Activated CD4-positive, alpha-beta T cell treated with anti-CD3 and anti-CD28 coated beads for 36 hours (primary cell): ENCODE measurements around the gene DNAJB5. TPM values are rescaled to one million over a fixed set of nuclear protein-coding genes. Genes with fewer than 3 reads are reported as not detected.
"Not testable (repeated sequence)": the region's sequence is repeated elsewhere in the genome, so short reads cannot be mapped to it uniquely, and the experiment has no call there.

Experiments used
- ATAC-seq: fragments of 200-7000 bp; cut with Tn5 transposase; one replicate; pipeline ENCODE4 v1.10.0; 2021; ENCODE audit warnings: mild to moderate bottlenecking, moderate library complexity
- CTCF ChIA-PET: fragments of 350-600 bp; sonication (Branson Sonifier 250); formaldehyde crosslinking; loops from one replicate; lab custom pipeline; 2021; ENCODE audit warnings: antibody characterized with exemption; lab: Charles Lee
- POLR2A ChIA-PET: fragments of 350-600 bp; sonication (Branson Sonifier 250); formaldehyde crosslinking; loops from one replicate; lab custom pipeline; 2021; ENCODE audit warnings: antibody characterized with exemption, inconsistent platforms; lab: Charles Lee
- DNase-seq: peaks from one replicate; pipeline ENCODE4 v3.0.0-alpha.2; 2020
- H3K27ac Mint-ChIP-seq: one replicate; pipeline ENCODE4 v1.8.0; 2021; ENCODE audit warnings: mixed read lengths
- H3K27me3 Mint-ChIP-seq: one replicate; pipeline ENCODE4 v1.8.0; 2021; ENCODE audit warnings: mixed read lengths
- H3K36me3 Mint-ChIP-seq: one replicate; pipeline ENCODE4 v1.8.0; 2021; ENCODE audit warnings: low read depth, mixed read lengths
- H3K4me1 Mint-ChIP-seq: one replicate; pipeline ENCODE4 v1.8.0; 2021; ENCODE audit warnings: mixed read lengths
- H3K4me3 Mint-ChIP-seq: one replicate; pipeline ENCODE4 v1.8.0; 2021; ENCODE audit warnings: mild to moderate bottlenecking, moderate library complexity, mixed read lengths
- H3K9me3 Mint-ChIP-seq: one replicate; pipeline ENCODE4 v1.8.0; 2021; ENCODE audit warnings: low read depth, mixed read lengths
- intact Hi-C, 2 experiments: fragments of 100-400 bp; cut with DNase I in 1 of 2; cut with micrococcal nuclease in 1 of 2; formaldehyde crosslinking; loops; one replicate each; pipeline versions ENCODE4 v1.14.2 to v1.15.1; 2022 to 2024; cut with DNase I, micrococcal nuclease
- total RNA-seq, 2 experiments: library from RNA; stranded (reverse); gene quantifications; one replicate each; pipeline ENCODE4 v1.2.3, GENCODE V29; 2021

DNAJB5 gene
- total RNA-seq, 2 experiments from 2014 or later, result 10.3 to 11.3 TPM

GRCh38 chr9:35000535-35001284 is 11.2 kb downstream of the DNAJB5 start:
- Mint-ChIP-seq H3K9me3 (no peaks in the 10 kb centered on the region), H3K27ac (peak overlapping the region; percentile 92), H3K36me3 (peaks cover 3% of the 10 kb centered on the region), H3K4me3 (no peak overlapping the region), H3K4me1 (peaks cover 40% of the 10 kb centered on the region), H3K27me3 (no peaks in the 10 kb centered on the region)
- intact Hi-C loops, result loop anchor here in 1 of 2 experiments (1.0 kb wide), 1 partner anchor 8 kb away; no protein-coding TSS in a partner anchor
- no peak for ATAC-seq
- no peak for DNase-seq
- CTCF ChIA-PET, result interaction anchor here (1.1 to 1.9 kb wide), 3 partner anchors 9 to 101 kb away, joined by 3 to 11 read pairs (median 8); no protein-coding TSS in a partner anchor
- POLR2A ChIA-PET, result interaction anchor here (1.3 kb wide), 1 partner anchor 72 kb away, joined by 3 read pairs; no protein-coding TSS in a partner anchor

DNA sequence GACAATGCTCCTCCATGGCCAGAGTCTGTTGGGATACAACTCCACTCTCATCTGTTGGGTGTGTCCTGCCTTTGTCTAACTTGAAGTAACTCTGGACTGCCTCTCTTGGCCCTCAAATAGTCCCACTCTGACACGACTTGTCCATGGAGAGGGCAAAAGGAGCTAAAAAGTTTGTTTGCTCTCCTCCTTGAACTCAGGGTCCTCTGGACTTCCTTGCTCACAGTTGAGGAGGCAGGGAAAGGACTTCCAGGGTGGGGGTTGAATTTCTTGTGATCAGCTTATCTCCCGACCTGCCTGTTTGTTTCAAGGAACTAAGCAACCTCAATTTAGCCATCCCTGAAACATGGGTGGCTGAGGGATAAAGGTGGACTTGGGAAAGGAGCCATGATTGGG is 11.7 kb downstream of the DNAJB5 start:
- ChIA-PET CTCF (interaction anchor here (0.7 to 1.9 kb wide), 5 partner anchors 9 to 103 kb away, joined by 3 to 11 read pairs (median 5); no protein-coding TSS in a partner anchor), POLR2A (interaction anchor here (0.8 to 1.4 kb wide), 4 partner anchors 9 to 76 kb away, joined by 3 to 5 read pairs (median 3); partner anchors contain the start of gene DNAJB5)
- peaks cover 40% of the 10 kb centered on the region for H3K4me1 Mint-ChIP-seq
- no peak overlapping the region for H3K4me3 Mint-ChIP-seq
- H3K36me3 Mint-ChIP-seq, result peaks cover 3% of the 10 kb centered on the region
- intact Hi-C loops, result loop anchor here in 1 of 2 experiments (1.0 kb wide), 1 partner anchor 9 kb away; no protein-coding TSS in a partner anchor
- no peak for ATAC-seq
- H3K27me3 Mint-ChIP-seq, result no peaks in the 10 kb centered on the region
- no peak for DNase-seq
- H3K9me3 Mint-ChIP-seq, result no peaks in the 10 kb centered on the region
- H3K27ac Mint-ChIP-seq, result peak overlapping the region; percentile 92

- intact Hi-C loops, result loop anchor here in 1 of 2 experiments (1.0 kb wide), 1 partner anchor 10 kb away; no protein-coding TSS in a partner anchor
These were observed 12.4 kb downstream of the DNAJB5 start for GRCh38 chr9:35001803-35002502.

DNA sequence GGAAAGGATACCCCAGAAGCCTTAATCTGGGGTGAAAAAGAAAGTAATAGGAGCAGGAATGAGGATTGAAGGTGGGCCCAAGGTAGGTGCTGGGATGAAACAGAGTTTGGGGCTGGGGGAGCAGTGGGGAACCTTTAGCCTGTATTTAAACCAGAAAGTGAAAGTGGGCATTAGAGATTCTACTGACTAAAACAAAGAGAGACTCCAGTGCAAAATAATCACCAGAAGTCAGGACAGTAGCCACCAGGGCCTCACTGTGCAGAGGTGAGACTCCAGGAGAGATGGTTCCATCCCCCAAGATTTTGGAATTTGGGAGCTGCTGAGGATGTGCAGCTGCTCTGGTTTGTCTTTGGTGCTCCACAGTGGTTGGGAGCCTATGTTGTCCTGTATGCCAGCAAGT is 13.1 kb downstream of the DNAJB5 start:
- DNase-seq, result no peak
- POLR2A ChIA-PET, result interaction anchor here (1.0 to 1.4 kb wide), 2 partner anchors 13 to 49 kb away, joined by 4 to 5 read pairs; partner anchors contain the start of gene DNAJB5
- peak overlapping the region; percentile 79 for H3K27ac Mint-ChIP-seq
- CTCF ChIA-PET, result interaction anchor here (0.6 to 1.9 kb wide), 7 partner anchors 9 to 103 kb away, joined by 3 to 11 read pairs (median 5); partner anchors contain the start of gene DNAJB5
- no peaks in the 10 kb centered on the region for H3K27me3 Mint-ChIP-seq
- ATAC-seq, result no peak
- H3K36me3 Mint-ChIP-seq, result no peaks in the 10 kb centered on the region
- no peaks in the 10 kb centered on the region for H3K9me3 Mint-ChIP-seq
- intact Hi-C loops, result no loop called here
- no peak overlapping the region for H3K4me3 Mint-ChIP-seq
- H3K4me1 Mint-ChIP-seq, result peaks cover 33% of the 10 kb centered on the region

More at GRCh38 chr9:35001803-35002502, 12.4 kb downstream of the DNAJB5 start:
- Mint-ChIP-seq H3K9me3 (no peaks in the 10 kb centered on the region), H3K36me3 (peaks cover under 1% of the 10 kb centered on the region), H3K4me3 (no peak overlapping the region), H3K27me3 (no peaks in the 10 kb centered on the region), H3K4me1 (peaks cover 39% of the 10 kb centered on the region), H3K27ac (peak overlapping the region; percentile 92)
- ATAC-seq (peak; percentile 95), DNase-seq (peak; percentile 39)
- POLR2A ChIA-PET, result interaction anchor here (0.7 to 1.4 kb wide), 6 partner anchors 10 to 75 kb away, joined by 3 to 5 read pairs (median 3); partner anchors contain the start of gene DNAJB5
- CTCF ChIA-PET, result interaction anchor here (0.6 to 1.9 kb wide), 9 partner anchors 8 to 104 kb away, joined by 3 to 11 read pairs (median 4); partner anchors contain the start of gene DNAJB5

DNA sequence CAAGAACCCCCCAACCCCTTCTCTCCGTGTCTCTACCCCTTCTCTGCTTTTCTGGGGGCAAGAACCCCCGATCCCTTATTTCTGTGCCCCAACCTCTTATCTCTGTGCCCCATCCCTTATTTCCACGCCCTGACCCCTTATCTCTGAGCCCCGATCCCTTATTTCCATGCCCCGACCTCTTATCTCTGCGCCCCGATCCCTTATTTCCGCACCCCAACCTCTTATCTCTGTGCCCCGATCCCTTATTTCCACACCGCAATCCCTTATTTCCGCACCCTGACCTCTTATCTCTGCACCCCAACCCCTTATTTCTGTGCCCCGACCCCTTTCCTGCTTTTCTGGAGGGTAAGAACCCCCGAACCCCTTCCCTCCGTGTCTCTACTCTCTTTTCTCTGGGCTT is 14.8 kb downstream of the DNAJB5 start:
- POLR2A ChIA-PET, ATAC-seq, intact Hi-C loops: not testable (repeated sequence)

GRCh38 chr9:35010351-35010958 is 20.9 kb downstream of the DNAJB5 start:
- peaks cover 5% of the 10 kb centered on the region for H3K4me1 Mint-ChIP-seq
- H3K4me3 Mint-ChIP-seq, result no peak overlapping the region
- peaks cover 12% of the 10 kb centered on the region for H3K9me3 Mint-ChIP-seq
- intact Hi-C loops, result no loop called here
- ATAC-seq (no peak), DNase-seq (no peak)
- POLR2A ChIA-PET, result no interaction called here
- no peaks in the 10 kb centered on the region for H3K27me3 Mint-ChIP-seq
- CTCF ChIA-PET, result interaction anchor here (0.9 to 1.4 kb wide), 3 partner anchors 13 to 111 kb away, joined by 3 to 7 read pairs (median 4); no protein-coding TSS in a partner anchor
- peaks cover 26% of the 10 kb centered on the region for H3K36me3 Mint-ChIP-seq
- no peak overlapping the region for H3K27ac Mint-ChIP-seq

More for the DNA sequence above, 14.8 kb downstream of the DNAJB5 start:
- H3K27ac Mint-ChIP-seq, H3K9me3 Mint-ChIP-seq, CTCF ChIA-PET, H3K4me3 Mint-ChIP-seq, DNase-seq, H3K36me3 Mint-ChIP-seq, H3K27me3 Mint-ChIP-seq: not testable (repeated sequence)
- H3K4me1 Mint-ChIP-seq, result peaks cover 25% of the 10 kb centered on the region

DNA sequence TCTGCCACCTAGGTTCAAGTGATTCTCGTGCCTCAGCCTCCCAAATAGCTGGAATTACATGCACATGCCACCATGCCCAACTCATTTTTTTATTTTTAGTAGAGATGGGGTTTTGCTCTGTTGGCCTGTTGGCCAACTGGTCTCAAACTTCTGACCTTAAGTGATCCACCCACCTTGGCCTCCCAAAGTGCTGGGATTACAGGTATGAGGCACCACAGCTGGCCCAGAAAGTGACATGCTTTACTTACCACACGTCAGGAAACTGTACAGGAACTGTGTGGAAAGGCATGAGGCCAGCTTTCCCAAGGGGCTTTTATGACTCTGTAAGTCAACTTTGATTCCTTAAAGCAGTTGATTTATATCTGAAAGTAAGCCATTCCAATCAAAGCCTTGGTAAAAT is 25.0 kb downstream of the DNAJB5 start:
- H3K27ac Mint-ChIP-seq, result no peak overlapping the region
- no peak for ATAC-seq
- no peak for DNase-seq
- H3K4me1 Mint-ChIP-seq, result peaks cover 5% of the 10 kb centered on the region
- ChIA-PET POLR2A (no interaction called here), CTCF (interaction anchor here (0.6 to 1.2 kb wide), 4 partner anchors 20 to 541 kb away, joined by 3 read pairs; no protein-coding TSS in a partner anchor)
- H3K9me3 Mint-ChIP-seq, result peaks cover 12% of the 10 kb centered on the region
- no peak overlapping the region for H3K4me3 Mint-ChIP-seq
- no peaks in the 10 kb centered on the region for H3K27me3 Mint-ChIP-seq
- intact Hi-C loops, result no loop called here
- H3K36me3 Mint-ChIP-seq, result peaks cover 21% of the 10 kb centered on the region

- POLR2A ChIA-PET, result interaction anchor here (0.6 kb wide), 1 partner anchor 23 kb away, joined by 3 read pairs; no protein-coding TSS in a partner anchor
- CTCF ChIA-PET, H3K9me3 Mint-ChIP-seq, ATAC-seq, H3K27me3 Mint-ChIP-seq, intact Hi-C loops, DNase-seq, H3K4me3 Mint-ChIP-seq: not testable (repeated sequence)
- H3K36me3 Mint-ChIP-seq, result peaks cover 13% of the 10 kb centered on the region
- H3K27ac Mint-ChIP-seq, result peak overlapping the region; percentile 47
- H3K4me1 Mint-ChIP-seq, result peaks cover 15% of the 10 kb centered on the region
These were observed 33.9 kb downstream of the DNAJB5 start for GRCh38 chr9:35023443-35023842.

DNA sequence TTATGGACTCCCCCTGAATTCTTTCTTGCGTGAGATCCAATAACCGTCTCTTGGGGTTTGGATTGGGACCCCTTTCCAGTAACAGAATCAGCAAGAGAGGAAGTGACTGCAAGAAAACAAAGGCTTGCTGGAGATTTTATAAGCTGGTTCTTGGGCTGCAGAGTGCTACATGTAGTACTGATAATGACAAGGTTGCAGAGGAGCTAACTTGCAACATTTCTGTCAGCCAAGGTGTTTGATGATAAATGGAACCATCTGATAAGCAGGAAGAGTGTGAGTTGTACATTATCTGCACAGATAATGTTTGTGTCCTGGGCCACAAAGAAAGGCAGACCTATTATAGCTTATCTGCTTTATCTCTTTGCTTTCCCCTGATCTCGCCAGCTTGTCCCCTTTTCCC is 37.1 kb downstream of the DNAJB5 start:
- no peaks in the 10 kb centered on the region for H3K9me3 Mint-ChIP-seq
- peaks cover 11% of the 10 kb centered on the region for H3K36me3 Mint-ChIP-seq
- intact Hi-C loops, result no loop called here
- H3K4me1 Mint-ChIP-seq, result peaks cover 15% of the 10 kb centered on the region
- ChIA-PET POLR2A (no interaction called here), CTCF (interaction anchor here (1.1 to 1.6 kb wide), 5 partner anchors 8 to 127 kb away, joined by 4 to 8 read pairs (median 4); a partner anchor contains a TSS)
- ATAC-seq (no peak), DNase-seq (no peak)
- no peak overlapping the region for H3K27ac Mint-ChIP-seq
- H3K4me3 Mint-ChIP-seq, result no peak overlapping the region
- H3K27me3 Mint-ChIP-seq, result no peaks in the 10 kb centered on the region

DNA sequence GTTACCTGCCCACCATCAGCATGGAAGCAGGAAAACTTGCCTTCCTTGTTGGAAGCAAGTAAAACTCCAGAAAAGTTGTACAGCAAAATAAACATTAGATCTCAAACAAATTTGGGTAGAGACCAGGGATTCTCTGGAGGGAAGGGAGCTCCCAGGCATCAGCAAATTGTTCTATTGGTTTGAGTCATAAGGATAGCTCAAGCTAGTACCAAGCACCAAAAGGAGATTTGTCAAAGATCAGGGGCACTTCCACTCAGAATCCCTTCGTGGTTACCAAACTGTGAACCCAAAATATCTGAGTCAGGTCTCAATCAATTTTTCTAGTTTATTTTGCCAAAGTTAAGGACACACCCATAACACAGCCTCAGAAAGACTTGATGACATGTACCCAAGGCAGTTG is 37.8 kb downstream of the DNAJB5 start:
- H3K27me3 Mint-ChIP-seq, result no peaks in the 10 kb centered on the region
- DNase-seq, result no peak
- ChIA-PET CTCF (interaction anchor here (1.1 to 1.6 kb wide), 6 partner anchors 9 to 128 kb away, joined by 4 to 8 read pairs (median 4); a partner anchor contains a TSS), POLR2A (no interaction called here)
- peaks cover 6% of the 10 kb centered on the region for H3K36me3 Mint-ChIP-seq
- intact Hi-C loops, result no loop called here
- no peak for ATAC-seq
- H3K9me3 Mint-ChIP-seq, result no peaks in the 10 kb centered on the region
- no peak overlapping the region for H3K4me3 Mint-ChIP-seq
- no peak overlapping the region for H3K27ac Mint-ChIP-seq
- peaks cover 15% of the 10 kb centered on the region for H3K4me1 Mint-ChIP-seq
